Stimulated activated CD4-positive, alpha-beta T cell treated with anti-CD3 and anti-CD28 coated beads, Interleukin-1b, Interleukin-23, amount 100 ng/mL, for 24 hours (primary cell): ENCODE measurements around the gene TMEM242.

Experiments used
- DNase-seq, 4 experiments: peaks; one replicate each; pipeline ENCODE4 v3.0.0-alpha.2; 2020; ENCODE audit warnings: low read depth in 4 of 4, low spot score in 1 of 4

The TMEM242 gene

DNA sequence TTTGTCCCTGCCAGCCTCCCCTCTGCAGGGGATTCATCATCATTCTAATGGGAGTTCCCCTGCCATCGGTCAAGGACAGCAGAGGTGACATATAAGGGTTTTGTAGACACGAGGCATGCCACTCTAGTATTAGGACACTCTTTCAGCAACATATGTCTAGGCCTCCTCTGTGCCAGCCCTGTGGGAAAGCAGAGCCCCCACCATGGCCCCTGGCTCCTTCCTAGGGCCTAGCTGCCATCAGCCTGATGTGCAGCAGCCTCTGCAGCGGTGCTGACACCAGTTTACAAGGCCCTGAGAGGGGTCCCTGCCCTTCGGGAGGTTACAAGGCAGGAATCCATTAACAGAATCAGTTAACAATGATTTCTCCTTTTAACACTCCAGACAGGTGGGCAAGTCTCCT lies 32.5 kb downstream of the TMEM242 start:
- no peak for DNase-seq

DNA sequence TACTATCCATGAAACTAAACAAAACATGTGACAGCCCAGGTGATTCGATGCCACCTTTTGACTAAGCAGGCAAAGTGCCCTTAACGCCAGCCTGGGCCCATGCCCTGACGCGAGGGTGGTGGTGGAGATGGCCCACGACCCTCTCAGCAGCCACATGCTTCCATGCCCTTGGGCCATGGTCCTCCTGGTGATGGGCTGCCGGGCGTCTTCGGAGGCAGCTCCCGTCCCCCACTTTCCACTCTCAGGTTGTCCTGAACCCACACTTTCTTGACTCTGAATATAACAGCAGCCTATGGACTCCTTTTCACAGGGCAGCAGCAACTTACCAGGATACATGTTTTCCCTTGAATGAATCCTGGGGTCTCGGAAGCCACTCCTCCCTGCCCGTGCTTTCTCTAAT lies 33.6 kb downstream of the TMEM242 start:
- DNase-seq = no peak

DNA sequence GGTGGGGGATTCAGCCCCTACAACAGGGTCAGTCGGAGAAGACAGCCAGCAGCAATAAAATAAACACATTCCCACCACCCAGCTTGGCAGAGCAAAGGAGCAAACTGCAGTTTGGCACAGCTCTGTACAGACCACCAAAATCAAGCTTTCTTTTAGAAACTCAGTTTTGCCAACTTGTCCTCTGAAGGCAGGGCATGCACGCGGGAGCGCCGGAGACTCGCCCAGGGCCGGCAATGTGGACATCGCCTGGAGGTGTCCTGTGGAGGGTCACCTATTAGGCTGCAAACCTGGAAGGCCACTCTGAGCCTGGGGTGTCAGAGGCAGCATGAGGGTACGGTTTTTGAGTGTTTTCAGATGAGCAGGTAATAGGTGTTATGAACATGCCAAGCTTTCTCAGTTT lies 34.7 kb downstream of the TMEM242 start:
- DNase-seq = no peak

DNA sequence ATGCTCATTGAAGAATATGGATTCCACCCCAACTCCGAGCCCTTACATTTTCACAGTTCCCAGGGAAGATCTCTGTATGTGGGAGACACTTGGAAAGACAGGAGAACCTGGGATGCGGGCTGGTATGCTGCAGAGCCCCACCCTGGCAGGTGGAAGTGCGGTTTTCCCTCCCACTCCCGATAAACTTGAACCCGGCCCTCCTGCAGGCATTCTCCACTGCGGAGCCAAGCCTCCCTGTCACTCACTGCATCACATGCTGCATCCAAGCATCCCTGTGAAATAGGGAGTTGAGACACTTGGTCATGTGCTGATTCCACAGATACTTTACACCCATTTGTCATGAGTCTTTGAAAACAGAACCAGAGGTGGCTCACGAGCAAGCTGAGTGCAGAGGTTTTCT lies 35.4 kb downstream of the TMEM242 start:
- DNase-seq = no peak

DNA sequence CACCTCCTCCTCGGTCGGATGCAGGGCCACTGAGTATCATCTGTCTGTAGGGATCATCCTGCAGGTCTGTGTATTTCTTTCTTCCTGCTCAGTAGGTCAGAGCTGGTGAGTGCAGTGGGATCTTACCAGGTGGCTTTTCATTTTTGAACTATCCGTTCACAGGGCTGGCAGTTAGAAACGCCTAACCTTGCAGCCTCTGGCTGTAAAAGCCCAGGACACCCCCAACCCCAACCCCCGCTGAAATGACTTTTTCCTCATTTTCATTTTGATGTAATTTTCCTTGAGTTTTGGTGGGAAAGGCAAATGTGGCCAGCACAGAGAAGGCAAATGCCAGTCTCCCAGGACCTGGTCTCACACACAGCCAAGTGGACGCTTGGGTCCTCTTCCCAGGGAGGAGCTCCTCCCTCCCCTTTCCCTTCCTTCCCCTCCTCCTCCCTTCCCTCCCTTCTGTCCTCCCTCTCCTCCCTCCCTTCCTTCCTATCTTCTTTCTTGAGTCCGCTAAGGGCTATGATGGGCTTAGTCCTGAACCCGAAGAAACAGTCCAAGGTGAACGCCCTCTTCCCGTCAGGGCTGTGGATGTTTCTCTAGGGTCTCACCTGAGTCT lies 36.0 kb downstream of the TMEM242 start:
- DNase-seq = no peak

DNA sequence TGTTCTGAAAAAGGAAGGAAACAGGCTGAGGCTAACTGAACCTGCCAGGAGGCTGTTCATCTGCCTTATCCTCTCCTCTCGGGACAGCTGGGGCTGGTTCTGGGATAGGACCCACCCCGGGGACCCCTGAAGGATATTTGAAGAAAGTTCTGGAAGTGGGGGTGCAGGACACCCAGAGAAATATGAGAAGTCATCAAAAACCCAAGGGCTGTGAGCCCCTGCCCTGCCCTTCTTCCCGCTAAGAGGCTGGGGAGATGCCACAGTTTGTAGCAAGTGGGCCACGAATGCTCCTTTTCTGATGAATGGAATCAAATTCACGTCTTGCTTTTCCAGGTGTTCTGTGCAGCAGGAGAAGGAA lies 37.9 kb downstream of the TMEM242 start:
- no peak for DNase-seq

DNA sequence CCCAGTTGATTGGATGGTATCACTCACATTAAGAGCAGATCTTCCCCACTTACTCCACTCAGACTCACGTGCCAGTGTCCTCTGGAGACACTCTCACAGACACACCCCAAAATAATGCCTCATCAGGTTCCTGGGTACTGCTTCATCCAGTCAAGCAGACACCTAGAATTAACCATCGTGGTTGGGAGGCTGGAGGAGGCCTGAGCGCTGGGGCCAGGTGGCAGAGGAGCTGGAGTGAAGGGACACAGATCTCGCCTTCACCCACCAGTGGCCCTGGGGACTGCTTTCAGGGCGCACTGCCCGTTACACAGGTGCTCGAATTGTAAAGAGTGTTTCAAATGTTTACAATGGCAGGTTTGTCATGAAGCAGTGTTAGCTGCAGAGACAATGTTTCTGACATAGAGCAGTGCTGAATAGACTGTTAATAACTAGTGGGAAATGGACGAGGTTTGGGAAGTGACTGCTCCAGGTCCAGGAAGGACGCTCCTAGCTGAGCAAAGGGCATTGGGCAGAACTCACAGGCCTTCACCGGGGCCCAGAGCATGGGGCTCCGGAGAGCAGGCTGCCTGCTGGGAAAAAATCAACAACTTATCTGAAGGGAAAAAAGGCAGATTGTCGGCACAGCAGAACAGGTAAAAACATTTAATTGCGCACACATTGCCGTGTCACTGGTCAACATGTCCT lies 38.4 kb downstream of the TMEM242 start:
- DNase-seq = no peak

DNA sequence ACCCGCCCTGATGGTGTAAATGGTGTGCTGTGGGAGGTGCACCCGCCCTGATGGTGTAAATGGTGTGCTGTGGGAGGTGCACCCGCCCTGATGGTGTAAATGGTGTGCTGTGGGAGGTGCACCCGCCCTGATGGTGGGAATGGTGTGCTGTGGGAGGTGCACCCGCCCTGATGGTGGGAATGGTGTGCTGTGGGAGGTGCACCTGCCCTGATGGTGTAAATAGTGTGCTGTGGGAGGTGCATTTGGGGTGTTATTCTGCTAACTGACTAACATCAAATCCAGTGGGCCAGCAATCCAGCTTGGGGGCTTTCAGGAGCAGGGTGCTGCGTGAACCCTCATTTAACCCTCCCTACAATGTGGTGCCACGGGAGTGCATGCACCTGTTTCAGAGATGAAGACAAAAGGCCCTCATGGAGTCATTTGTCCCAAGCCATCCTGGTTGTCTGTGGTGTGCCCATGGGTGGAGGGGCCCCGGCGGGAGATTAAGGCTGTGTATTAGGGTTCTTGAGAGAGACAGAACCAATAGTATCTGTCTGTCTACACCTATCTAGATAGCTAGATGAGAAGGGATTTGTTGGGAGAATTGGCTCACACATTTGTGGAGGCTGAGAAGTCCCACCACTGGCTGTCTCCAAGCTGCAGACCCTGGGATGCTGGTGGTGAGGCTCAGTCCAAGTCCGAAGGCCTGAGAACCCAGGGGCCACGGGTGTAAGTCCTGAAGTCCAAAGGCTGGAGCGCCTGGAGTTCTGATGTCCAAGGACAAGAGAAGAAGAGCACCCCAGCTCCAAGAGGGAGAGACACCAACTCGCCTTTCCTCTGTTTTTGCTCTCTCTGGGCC lies 39.2 kb downstream of the TMEM242 start:
- no peak for DNase-seq

DNA sequence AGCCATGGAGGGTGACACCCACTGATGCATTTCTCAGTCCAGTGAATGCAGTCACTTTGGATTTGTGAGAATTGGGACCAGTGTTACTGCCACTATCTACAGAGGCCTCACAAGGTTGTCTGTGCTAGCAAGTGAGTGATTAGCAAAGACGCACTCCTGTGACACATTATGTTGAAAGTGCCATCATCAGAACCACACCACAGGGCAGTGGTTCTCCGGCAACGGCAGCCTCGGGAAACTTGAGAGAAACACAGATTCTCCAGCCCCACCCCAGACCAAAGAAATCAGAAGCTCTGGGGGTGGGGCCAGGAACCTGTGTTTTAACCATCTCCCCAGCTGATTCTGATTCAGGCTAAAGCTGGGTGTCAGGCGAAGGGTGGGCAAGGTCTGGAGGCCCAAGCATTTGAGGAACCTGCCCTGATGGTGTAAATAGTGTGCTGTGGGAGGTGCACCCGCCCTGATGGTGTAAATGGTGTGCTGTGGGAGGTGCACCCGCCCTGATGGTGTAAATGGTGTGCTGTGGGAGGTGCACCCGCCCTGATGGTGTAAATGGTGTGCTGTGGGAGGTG lies 39.9 kb downstream of the TMEM242 start:
- no peak for DNase-seq

DNA sequence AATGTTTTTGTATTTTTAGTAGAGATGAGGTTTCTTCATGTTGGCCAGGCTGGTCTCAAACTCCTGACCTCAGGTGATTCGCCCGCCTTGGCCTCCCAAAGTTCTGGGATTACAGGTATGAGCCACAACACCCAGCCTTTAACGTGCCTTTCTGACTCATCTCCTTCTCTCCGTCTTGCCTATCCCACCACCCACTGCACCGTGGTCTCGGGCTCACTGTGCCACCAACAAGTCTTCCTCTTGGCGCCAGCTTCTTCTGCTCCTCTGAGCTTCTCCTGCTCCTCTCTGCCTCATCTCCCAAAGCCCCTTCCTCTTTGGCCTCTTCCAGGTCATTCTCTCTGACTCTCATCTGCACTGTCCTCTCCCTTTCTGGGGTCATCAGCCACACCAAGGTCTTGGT lies 41.0 kb downstream of the TMEM242 start:
- no peak for DNase-seq

DNA sequence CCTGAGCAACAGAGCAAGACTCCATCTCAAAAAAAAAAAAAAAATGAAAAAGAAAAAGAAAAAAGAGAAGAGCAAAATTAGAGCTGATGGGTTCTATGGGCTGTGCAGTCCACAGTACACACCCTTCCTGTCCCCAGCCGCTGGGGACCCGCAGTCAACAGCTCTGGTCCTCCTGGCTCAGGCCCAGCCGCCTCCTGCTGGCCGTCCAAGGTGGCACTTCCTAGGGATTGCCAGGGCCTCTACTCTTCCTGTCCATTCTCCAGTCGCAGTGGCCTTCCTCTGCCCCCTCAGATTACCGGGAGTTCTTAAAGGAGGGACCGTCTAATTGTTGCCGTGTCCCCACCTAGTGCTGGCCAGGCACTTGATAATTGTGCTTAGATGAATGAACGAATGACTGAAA lies 41.7 kb downstream of the TMEM242 start:
- no peak for DNase-seq

DNA sequence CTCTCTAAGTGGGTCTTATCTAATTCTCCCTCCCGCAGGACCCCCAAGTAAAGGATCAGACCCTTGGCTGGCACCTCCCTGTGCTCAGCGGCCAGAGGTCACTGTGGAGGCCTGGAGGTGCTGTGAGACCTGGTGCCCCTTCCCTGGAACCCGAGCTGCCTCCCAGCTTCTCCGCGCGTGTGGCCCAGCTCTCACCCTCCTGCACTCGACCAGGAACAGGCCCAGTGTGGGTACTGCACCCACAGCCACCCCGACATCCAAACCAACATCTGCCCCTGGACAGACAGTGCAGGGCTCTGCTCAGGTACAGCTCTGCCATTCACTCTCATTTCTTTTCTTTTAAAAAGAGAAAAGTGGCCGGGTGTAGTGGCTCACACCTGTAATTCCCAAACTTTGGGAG lies 42.4 kb downstream of the TMEM242 start:
- DNase-seq = no peak

DNA sequence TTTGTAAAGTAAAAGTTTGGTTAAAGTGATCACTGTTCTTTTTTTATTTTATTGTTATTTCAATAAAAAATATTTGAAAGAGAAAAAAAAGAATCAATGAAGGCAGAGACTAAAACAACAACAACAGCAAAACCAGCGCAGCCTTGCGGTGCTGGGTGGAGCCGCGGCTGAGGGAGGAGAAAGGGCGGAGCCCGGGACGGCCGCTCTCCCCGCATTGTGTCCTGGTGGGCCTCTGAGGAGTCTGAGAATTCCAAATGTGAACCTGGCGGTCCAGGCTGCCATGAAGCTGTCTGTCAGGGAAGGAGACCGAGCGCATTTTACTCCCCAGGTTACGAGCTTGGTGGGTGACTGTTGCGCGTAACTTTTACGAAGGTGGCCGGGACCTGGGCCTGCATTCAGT lies 43.2 kb downstream of the TMEM242 start:
- DNase-seq = no peak

DNA sequence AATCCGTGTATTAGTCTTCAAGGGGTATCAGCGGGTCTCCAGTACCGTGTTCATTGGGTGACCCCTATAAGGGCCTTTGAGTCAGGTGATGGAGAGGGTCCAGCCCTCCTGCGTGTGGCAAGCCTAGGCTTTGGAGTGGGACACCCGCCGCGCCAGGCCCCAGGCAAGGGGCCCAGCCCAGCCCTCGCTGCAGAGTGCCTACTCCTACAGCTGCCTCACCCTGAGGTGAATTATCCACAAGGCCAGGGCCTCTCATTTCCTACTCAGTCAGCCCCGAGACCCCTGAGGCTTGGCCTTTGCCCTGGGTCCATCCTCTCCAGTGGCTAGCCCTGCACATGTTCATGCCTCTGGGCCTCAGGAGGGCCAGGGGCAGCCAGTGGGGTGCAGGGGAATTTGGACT lies 45.1 kb downstream of the TMEM242 start:
- no peak for DNase-seq

DNA sequence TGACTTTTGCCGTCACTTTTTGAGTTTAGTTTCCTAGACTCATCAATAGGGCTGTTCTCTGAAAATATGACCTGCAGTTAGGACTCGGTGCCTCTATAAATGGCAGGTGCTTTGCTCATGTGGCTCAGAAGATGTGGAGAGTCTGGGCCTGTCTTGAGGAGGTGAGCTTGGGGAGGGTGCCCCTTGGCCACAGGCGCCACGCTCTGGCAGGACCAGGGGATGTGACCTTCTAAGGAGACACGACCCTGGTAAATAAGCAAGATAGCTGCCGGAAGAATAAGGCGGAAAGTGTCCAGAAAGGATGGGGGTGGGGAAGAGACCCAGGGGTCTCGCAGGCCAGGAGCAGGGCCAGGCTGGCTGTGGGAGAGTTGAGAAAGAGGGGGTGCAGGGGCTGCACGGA lies 46.6 kb downstream of the TMEM242 start:
- no peak for DNase-seq

DNA sequence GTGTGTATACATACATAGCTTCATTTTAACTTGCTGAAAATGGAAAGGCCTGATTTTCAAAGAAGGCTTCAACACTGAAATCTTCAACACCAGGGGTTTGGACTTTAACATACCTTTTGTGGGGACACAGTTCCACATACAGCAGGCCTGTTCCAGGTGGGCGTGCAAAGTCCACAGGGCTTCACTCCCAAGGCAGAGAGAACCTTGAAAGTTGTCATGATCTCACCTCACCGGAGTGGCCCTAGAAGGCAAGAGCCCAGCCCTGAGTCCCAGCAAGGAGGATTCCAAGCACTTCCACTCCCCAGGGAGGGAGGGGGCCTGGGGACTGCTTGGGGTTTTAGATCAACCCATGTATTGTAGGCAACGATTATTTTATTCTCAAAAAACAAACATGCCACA lies 47.2 kb downstream of the TMEM242 start:
- no peak for DNase-seq

DNA sequence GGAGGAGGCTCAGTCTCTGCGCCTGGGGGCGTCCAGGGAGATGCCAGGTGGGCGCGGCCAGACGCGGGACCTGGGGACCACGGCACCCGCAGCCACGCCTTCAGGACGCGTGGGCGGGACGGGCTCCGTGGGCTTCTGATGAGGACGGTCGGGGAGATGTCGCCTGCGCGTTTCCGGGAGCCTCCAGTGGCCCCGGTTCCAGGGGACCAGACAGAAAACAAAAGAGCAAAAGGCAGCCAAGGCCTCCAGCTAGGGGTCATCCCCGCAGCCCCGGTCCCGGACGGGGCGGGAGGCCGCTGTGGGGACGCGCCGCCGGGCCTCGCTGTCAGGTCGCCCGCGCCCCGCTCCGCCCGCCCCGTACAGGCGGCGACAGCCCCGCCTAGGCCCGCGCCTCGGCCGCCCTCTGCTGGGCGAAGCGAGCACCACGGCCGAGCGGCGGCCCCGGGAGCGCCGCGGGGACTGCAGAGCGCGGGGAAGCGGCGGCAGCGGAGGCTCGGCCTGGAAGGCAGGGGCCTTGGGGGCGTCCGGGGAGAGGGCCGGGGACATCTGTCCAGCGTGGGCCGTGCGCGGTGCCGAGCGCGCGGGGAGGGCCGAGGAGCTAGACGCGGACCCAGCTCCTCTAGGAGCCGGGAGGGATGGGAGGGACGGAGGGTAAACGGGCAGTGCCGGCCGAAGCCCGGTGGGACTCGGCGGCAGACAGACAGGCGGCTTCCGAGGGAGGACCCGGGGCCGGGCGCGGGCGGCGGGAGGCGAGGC lies 48.7 kb downstream of the TMEM242 start:
- DNase-seq = peak; percentile 58 to 73 (median 64)

DNA sequence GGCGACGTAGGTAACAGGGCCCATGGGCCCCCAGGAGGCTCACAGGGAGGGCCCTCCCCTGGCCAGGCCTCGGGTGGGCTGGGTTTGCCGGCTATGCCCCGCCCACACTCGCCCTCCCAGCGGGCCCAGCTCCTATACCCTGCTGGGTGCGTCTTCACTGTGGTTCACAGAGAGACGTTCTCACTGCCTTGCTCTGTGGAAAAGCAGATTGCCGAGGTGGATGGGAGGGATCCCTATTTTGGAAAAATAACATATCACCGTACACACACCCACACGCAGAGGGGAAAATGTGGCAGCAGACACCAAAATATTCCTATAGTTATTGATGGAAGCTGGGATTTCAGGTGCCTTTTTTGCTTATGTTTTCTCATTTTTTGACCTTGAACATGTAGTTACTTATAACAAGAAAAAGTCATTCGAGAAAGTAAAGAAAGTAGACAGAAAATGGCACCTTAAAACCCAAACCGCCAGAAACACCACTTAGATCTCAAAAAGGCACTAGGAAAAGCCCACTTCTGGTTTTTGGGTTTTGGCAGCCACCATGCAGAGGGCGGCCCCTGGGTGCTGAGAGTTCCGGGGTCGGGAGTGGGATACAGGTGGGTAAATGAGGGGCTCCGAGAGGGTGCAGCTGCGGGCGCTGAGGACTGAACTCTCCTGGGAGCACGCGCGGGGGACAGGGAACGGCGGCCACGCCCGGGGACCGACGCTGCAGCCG lies 49.4 kb downstream of the TMEM242 start:
- DNase-seq = peak; percentile 23 to 55 (median 40)

DNA sequence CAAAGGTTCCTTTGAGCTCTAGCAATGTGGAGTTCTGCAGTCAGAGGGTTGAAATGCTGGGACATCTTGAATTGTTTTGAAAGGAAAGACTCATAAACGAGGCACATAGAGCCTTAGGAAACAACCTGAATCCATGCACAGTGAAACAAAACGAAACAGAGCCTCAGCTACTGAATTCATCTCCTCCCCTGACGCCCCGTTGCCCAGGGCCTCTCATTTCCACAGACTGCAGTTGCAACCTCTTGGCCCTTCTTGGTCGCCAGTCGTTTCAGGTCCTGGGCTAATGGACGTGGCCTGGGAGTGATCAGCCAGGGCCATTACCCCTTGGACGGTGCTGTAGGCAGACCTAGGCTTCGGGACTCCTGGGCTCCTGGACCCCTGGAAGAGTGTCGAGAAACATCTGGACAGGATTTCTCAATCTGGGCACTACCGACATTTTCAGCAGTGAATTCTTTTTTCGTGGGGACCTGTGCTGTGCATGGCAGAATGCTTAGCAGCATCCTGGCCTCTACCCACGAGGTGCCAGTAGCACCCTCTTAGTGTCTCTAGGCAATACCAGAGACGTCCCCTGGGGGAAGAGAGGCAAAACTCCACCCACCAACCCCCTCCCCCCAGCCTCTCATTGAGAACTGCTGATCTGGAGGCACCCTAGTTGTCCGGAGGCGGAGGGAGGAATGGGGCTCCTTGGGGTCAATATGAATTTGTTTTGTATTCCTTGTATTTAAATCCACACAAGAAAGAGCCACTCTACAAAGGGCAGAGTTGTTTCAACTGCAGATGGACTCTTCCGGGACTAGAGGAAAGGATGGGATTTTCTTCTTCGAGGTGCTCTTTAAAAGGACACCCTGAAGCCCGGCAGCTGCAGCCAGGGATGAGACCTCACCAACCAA lies 50.2 kb downstream of the TMEM242 start:
- DNase-seq = no peak

DNA sequence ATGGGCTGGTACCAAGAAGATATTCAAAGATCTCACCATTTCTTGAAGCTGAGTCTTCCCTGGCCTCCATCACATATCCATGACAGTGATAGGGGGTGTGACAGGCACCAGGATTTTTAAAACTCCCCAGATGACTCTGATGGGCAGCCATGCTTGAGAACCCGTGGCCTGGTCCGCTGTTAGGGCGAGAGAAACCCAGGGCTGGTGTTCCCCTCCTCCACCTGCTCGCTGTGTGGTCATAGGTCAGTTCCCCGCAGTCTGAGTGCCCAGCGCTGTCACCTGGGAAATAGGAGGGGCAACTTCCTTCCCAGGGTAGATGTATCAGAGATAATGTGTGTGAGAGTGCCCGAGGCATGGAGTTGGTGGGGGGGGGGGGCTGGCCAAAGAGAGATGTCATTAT lies 50.9 kb downstream of the TMEM242 start:
- no peak for DNase-seq
